DMS79 treated with DMSO at 0.1 percent for 48 hours (cell line): ENCODE data around the gene ERAP2.
"Not testable (repeated sequence)": the region's sequence is repeated elsewhere in the genome, so short reads cannot be mapped to it uniquely, and the experiment has no call there.

Experiments used
- DNase-seq: peaks from one replicate; lab custom pipeline; 2025; lab: John Stamatoyannopoulos, UW

ERAP2 gene

GRCh38 chr5:96896806-96897205, 20.5 kb downstream of the ERAP2 start:
- DNase-seq = no peak

GRCh38 chr5:96901384-96901783, 25.1 kb downstream of the ERAP2 start:
- DNase-seq = no peak

GRCh38 chr5:96901841-96902240, 25.5 kb downstream of the ERAP2 start:
- no peak for DNase-seq

- DNase-seq = no peak
These were observed 26.6 kb downstream of the ERAP2 start for GRCh38 chr5:96902876-96903275.

- DNase-seq = no peak
These were observed 27.0 kb downstream of the ERAP2 start for GRCh38 chr5:96903300-96903699.

- no peak for DNase-seq
These were observed 28.0 kb downstream of the ERAP2 start for GRCh38 chr5:96904054-96904931.

- DNase-seq = no peak
These were observed 29.6 kb downstream of the ERAP2 start for GRCh38 chr5:96905864-96906263.

GRCh38 chr5:96909003-96909402, 32.7 kb downstream of the ERAP2 start:
- no peak for DNase-seq

GRCh38 chr5:96909435-96909834, 33.1 kb downstream of the ERAP2 start:
- no peak for DNase-seq

GRCh38 chr5:96911139-96911538, 34.8 kb downstream of the ERAP2 start:
- DNase-seq = no peak

- no peak for DNase-seq
These were observed 36.9 kb downstream of the ERAP2 start for GRCh38 chr5:96913233-96913632.

GRCh38 chr5:96919754-96920197, 43.5 kb downstream of the ERAP2 start:
- no peak for DNase-seq

GRCh38 chr5:96920744-96921355, 44.5 kb downstream of the ERAP2 start:
- DNase-seq = no peak

- no peak for DNase-seq
These were observed 46.4 kb downstream of the ERAP2 start for GRCh38 chr5:96922499-96923244.

GRCh38 chr5:96924016-96924443, 47.7 kb downstream of the ERAP2 start:
- DNase-seq = no peak

- no peak for DNase-seq
These were observed 50.0 kb downstream of the ERAP2 start for GRCh38 chr5:96926276-96926675.

GRCh38 chr5:96927008-96927407, 50.7 kb downstream of the ERAP2 start:
- DNase-seq = no peak

GRCh38 chr5:96928931-96929708, 52.8 kb downstream of the ERAP2 start:
- DNase-seq = no peak

- DNase-seq = no peak
These were observed 53.8 kb downstream of the ERAP2 start for GRCh38 chr5:96930058-96930457.

- no peak for DNase-seq
These were observed 54.3 kb downstream of the ERAP2 start for GRCh38 chr5:96930589-96930988.

GRCh38 chr5:96931037-96931436, 54.7 kb downstream of the ERAP2 start:
- DNase-seq = not testable (repeated sequence)

- DNase-seq = no peak
These were observed 55.3 kb downstream of the ERAP2 start for GRCh38 chr5:96931605-96932004.
